Activated gamma-delta T cell treated with anti-CD3 and anti-CD28 coated beads, Interleukin-2, amount 50 U/mL, for 16 hours (primary cell): ENCODE data around the gene AFDN.

Experiments
- DNase-seq: peaks from one replicate; pipeline ENCODE4 v3.0.0-alpha.2; 2020; ENCODE audit warnings: low read depth

Gene AFDN

DNA sequence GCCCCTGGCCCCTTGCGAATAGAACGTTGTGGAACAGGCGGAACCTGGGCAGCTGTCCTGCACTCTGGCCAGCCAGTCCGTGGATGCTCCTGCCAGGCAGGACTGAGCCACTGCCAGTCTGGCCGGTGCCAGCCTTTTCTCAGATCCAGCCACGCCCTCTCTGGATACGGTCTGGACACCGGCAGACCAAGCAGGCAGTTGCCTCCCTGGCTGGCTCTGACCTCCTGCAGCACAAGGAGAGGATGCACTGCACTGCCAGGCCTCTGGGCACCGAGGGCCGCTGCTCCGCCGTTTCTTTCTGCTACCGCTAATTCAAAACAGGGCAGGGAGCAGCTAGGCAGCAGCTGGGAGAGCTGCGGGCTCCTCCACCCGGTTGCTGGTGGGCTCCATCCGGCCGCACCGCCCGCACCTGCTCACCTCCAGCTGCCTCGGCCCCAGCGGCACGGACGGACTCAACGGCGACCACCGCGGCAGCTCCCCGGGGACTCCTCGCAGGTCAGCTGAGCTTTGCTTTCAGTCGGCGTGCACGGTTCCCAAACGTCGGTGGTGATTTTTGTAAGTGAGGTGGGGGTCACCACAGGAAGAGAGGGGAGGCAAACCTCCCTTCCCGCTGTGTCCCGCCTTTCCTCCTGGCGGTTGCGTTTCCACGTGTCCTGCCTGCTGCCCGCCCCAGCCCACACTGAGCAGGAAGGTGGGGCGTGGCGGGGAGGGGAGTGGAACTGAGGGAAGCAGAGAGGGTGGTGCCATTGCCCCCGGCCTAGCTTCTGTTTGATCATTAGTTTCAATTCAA is 30.3 kb upstream of the AFDN start:
- no peak for DNase-seq

DNA sequence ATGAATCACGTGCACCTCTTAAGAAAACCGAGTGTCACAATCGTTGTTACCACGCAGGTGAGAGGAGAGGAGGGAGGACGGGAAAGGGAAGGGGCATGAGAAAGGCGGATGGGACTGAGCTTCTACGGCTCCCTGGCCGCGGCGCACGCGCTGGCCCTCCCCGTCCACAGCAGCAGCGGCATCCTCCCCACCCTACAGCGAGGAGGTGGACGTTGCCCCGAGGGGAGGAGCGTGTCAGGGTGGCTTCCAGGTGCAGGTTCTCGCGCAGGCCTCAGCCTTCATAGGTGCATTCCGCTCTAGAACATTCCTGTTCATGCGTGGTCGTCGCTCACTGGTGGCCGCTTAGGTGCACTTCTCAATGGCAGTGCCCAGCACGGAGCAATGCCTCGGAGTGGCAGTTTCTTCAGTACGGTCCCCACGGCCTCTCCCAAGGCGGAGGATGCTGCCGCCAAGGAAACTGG is 29.7 kb upstream of the AFDN start:
- no peak for DNase-seq

DNA sequence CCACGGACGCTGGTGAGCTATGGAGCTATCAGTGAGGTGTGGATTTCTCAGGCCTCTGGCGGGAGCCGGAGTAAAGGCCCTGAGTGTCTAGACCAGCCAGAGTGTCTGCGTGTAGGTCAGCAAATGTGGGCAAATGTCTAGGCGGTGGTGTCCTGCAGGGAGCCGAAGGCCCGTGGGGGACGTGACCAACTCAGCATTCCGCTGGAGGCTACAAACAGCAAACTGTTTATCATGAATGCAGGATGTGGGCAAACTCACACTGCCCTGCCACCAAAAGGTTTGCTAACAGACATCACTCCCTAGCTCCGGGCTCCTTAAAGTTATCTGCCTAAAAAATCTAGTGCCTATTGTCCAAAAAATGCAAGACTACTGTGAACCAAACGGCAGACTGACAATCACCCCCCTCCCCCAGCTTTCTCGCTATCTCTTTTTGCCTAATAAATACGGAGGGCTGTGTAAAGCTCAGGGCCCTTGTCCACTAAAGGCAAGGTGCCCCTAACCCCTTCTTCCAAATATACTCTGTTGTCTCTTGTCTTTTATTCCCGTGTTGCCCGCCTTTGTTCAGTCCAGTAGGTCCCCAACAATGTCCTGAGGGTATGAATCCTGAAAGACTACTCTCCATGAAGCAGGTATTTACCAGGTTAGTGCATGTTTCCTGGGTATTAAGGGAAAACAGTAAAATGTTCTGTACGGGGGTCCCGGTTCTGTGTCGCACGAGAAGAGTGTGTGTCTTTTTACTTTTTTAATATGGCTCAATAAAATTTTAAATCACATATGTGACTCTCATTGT is 29.0 kb upstream of the AFDN start:
- no peak for DNase-seq

DNA sequence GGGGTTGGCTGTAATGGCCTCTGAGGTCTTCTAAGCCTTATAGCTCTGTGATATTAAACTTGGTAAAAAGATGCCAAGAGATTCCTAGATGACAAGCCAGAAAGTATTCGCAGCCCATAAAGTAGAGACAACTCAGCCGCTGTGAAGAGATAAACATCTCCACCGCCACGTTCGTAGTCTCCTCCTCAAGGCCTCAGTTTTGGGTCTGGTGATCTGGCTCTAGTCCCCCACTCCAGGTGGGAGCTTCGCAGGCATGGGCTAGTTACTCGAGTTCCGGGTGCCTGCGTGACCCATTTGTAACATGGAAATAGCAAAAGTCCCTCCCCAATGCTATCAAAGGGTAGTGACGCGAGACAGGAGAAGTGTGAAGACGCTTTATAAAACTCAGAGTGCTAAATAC is 28.3 kb upstream of the AFDN start:
- DNase-seq = no peak

DNA sequence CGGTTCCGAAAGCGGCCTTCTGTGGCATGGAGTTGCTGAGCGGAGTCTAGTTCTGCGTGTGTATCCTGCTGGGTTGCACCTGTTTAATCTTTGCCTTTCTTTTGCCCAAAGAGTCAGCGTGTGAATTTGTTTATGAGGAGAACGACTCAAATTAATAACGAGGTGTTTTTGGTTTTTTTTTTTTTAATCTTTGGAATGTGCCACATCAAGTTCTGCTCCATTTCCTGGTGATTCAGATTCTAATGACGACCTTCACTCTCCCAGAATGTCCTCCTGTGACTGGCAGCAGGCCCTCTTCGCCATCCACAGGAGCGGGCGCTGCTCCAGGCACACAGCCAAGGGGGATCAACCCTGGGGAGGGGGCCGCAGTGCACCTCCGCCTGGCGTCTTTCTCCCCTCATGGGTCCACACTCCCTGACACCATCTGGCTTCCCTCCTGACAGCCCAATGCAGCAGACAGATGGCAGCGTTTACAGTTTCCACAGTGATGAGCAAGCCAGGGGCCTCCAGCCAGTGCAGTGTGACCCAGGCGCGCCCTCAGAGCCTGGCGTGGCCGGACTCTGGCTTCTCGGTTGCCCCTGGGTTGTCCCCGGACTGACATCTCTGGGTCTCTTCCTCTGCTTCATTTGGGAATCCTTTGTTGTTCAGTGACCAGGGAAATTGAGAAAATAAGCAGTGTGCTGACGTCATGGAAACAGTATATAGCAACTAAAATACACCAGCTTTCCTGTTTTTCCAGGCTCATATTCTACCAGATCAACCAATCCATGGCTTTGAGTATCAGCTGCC is 27.5 kb upstream of the AFDN start:
- no peak for DNase-seq

DNA sequence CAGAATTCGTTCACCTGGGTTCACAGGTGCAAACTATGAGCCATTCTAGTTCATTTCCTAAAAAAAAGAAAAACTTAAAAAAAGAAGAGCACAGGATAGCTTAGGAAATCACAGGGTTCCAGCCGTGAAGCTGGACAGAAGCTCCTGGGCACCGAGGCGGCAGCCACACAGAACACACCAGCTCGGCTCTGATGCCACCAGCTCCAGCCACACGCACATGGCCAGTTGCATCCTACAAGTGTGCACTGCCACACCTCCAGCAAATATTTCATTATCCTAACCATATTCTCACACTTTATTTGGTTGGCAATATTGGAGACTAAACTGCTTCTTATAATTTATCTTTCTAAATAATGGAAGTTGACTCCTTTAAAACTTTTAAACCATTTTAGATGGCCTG is 26.2 kb upstream of the AFDN start:
- no peak for DNase-seq

DNA sequence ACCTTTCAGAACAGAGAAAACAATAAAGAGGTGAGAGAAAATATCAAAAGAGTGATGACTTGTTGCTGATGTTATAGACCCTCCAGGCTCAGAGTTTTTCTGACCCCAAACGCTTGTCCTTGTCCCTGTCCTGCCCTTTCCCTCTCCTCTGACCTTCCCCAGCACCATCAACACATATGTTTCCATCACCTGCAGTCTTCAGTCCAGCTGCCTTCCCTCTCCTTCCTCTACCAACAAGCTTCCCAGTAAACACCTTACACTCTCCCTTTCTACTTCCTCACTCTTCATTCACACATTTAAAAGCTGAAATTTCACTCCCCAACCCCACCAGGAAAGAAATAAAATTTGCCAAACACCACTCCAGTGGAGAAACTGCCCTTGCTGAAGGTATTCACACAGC is 25.4 kb upstream of the AFDN start:
- DNase-seq = no peak

DNA sequence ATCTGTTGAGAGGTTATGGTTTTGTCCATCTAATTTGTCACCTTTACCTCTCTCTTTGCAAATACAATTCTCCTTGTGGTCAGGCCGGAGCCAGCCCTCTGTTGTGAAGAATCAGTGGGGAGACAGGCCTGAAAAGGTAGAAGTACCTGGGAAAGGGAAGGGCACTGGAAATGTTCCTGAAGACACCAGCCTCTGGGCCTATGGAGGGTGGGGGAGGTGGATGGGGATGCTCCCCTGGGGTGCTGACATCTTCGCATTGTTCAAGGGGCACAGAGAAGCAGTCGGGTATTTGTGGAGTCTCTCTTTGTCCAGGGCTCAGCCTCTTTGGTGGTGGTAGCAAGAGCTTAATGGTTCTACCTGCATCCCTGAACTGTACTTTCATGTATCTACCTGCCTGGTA is 24.4 kb upstream of the AFDN start:
- DNase-seq = no peak

DNA sequence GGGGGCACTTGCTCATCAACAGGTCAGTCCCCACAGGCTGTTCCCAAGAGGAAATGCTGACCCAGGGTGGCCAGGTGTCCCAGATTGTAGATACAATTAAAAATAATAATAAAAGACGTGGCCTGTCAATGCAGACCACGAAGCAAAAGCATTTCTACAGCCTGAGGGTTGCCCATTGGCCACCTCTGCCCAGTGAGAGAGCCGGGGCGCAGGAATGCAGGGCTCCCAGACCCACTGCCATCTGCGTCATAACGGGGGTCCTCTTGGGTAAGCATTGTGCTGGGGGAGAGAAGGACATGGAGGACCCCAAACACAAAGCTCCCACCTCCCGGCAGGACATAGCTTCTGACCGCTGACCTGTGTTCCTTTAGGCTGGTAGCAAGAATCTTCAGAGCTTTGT is 22.9 kb upstream of the AFDN start:
- no peak for DNase-seq

DNA sequence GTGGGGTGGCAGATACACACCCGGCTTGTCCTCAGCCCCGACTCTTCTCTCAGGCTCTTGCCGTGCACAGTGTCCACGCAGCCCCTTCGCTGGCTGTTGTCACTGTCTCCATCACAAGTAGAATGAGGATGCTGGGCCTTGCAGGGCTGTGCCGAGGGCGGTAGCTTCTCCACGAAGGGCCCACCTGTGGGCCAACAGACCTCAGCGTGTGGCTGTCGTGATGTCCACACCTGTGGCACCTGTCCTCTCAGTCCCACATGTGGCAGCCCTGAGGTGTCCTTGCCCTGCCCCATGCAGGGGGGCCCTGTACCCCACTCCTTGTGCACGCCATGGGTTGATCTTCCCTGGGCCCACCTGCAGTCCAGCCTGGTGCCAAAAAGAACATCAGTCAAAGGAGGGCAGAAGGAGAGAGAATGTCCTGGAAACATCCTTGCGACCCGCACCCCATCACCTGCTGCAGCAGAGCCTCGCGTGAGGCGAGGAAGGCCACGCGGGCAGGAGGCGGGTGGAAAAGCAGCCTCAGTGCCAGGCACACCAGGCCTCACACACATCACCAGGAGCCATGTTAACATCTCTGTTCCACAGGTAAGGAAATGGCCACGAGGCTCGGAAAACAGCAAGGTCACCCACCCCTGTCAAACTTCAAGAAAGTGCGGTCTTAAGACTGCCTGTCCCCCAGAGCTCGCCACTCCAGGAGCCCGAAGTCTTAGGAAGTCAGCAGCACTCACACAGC is 22.3 kb upstream of the AFDN start:
- DNase-seq = no peak

DNA sequence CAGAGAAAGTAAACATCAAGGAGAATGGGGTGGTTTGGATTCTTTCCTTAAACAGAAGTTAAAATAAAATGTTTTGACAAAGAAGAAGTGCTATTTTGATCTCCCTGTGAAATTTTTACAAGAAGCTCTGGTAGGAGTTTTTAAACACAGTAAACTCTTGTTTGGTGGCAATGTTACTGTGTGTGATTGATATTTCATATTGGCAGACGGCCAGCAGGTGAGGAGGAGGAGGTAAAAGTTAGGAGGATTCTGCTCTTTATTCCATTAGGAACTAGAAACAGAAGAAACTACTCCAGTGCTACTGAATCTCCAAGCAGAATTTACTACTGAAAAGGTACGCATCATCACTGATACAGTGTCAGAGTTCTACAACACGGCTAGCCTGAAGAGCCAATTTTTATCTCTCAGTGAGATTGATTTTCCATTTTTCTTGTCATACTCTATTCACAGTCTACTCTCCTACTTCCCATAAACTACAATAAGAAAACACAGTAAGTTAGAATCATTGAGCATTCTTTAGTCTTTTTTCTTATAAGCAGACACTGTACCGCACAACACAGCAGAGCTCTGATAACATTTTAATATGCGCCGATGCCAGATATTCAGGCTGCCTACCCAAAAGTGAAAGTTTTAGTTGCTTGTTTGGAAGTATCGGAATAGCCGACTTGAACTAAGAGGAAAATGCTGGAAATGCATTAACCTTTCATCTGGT is 21.2 kb upstream of the AFDN start:
- no peak for DNase-seq

DNA sequence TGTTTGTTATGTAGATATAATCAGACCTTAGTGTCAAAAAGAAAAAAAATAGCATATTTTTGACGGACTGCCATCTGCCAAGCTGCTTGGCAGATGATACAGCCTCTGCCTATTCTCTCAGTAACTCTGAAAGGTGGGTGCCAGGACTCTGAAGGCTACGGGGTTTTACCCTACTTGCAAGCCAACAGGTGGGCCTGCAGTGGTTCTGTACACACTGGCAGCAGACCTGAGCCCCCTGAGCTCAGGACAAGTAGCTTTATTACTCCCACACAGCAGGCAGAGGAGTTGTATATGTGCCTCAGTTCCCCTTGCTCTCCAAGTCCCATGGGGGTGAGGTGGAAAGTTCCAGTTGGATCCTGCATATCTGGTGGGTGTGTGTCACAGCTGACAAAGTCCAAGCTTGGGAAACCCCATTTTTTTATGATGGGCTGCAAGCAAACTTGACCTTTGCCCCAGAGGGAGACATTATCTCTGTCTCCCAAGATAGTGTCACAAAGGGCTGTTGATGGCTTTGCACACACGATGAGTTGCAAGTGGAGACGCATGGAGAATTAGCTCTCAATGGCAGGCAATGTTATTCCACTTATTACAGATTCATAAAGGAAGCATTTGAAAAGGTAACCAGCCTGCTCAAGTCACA is 20.5 kb upstream of the AFDN start:
- DNase-seq = no peak

DNA sequence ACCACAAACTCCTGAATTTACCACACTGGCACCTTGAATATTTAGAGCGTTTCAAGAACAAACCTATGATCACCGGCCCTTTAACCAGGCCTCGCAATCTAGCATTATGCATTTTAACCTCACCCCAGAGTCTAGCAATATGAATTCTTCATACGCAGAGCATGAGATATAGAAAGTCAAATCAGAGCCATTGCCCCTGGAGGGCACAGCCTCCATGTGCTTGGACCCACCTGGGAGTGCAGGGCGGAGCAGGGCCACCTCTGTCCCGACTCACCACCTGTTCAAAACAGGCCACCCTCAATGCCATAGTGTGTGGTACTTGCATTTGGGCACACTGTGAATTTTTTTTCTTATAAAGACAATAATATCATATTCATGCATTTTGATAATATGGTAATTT is 19.5 kb upstream of the AFDN start:
- DNase-seq = no peak

DNA sequence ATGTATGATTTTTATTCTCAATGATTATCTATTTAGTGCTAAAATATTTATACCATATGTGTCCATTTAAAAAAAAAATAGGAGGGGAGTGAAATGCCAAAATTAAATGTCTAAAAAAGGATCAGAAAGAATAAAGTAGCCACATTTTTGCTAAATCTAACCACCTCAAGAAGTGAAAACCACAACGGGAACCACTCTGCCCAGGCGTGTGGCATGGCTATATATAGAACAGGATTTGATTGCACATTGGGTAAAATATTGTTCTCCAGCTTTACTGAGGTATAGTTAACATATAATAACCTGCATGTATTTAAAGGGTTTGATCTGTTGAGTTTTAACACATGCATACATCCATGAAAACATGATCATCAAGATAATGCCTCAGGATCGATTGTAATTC is 19.0 kb upstream of the AFDN start:
- DNase-seq = no peak

DNA sequence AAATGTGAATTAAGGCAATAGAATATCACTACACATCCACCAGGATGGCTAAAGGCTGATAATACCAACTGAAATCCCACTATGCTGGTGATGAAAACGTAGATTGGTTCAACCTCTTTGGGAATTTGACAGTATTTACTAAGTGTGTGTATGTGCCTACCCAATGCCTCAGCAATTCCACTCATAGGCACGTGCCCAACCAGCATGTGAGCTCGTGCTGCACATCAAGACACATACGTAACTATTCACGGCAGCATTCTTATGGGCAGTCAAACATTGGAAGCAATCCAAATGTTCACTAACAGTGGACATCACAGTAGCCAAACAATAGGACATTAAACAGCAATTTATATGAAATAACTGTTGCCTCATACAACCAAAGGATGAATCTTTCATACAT is 15.7 kb upstream of the AFDN start:
- DNase-seq = no peak

DNA sequence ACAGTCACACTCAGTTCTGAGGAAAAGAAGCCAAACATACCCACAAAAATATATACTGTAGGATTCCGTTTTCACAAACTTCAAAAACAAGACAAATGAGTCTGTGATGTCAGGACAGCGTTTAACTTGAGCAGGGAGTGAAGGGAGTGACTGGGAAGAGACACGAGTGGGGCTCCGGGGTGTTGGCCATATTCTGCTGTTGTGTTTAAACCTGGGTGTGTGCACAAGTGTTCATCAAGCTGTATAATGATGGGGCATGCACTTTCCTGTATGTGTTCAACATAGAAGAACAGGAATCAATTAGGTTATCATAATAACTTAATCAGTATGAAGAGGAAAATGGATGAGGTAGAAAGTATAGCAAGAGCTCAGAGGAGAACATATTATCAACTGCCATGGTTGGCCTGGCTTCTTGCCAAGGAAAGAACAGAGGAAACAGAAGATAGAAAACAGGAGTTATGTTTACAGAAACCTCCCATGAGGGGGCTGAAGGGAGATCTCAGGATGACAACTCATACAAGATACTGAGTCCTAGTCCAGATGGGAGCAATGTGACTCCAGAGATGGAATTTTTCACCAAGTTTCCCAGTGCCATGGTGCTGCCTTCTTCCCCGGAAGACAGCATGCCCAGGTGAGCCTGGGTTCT is 15.1 kb upstream of the AFDN start:
- no peak for DNase-seq

DNA sequence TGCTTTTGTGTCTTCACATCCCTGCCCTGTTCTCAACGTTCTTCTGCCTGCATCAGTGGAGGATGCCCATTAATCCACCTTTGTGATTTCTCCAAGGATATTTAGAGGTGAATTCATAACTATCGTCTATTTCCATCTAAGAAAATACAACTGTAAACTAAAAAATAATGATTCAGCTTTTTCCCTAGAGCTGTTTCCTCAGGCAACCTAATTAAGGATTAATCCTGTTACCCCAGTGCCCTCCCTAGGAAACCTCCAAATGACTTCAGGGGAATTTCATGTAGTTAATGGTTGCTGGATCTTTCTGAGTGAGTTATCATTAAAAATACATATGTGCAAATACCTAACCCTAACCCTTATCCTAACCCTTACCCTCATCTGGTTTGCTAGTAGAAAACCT is 14.6 kb upstream of the AFDN start:
- no peak for DNase-seq

DNA sequence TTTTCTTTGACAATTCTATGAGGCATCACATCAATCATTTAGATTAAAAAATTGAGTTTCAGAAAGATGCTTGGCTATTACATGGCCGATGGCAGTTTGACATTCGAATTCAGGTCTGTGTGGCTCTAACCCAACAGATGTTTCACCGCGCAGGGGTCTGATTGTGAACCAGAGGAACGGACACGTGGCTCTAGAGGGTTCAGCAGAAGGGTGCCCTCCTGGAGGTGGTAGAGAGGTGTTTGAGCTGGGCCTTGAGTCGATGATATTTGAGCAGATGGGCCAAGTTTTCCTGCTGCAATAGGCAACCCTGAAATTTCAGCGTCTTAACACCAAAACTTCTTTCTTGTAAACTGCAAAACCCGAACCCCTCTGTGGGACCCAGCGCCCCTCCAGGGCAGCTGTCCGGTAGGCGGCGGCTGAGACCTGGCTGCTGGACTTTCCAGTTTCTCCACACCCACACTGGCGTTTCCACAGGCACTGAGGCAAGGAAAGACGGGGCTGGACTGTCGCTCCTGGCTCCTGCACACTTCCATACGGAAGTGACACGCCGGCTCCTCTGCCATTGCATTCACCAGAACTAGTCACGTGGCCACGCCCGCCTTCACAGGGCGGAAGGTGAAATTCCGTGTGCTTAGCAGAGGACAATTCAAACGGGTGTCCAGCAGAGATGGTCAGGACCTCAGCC is 11.3 kb upstream of the AFDN start:
- DNase-seq = no peak

DNA sequence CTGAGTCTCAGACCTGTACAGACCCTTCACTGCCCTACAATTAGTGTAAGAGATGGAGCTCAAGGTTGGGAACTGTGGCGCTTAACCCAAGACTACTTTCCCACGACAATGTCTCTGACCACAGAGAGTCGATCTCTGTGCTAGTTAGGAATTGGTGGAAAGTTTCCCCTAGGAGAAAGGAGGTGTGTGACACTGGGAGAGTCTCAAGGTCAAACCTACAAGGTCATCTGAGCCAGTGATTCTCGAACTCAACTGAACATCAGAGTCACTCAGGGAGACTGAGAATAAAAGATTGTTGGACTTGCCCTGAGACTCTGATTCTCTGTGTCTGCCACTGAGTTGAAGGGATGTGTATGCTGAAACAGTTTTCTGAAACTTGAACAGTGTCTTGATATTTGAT is 9.7 kb upstream of the AFDN start:
- DNase-seq = no peak

DNA sequence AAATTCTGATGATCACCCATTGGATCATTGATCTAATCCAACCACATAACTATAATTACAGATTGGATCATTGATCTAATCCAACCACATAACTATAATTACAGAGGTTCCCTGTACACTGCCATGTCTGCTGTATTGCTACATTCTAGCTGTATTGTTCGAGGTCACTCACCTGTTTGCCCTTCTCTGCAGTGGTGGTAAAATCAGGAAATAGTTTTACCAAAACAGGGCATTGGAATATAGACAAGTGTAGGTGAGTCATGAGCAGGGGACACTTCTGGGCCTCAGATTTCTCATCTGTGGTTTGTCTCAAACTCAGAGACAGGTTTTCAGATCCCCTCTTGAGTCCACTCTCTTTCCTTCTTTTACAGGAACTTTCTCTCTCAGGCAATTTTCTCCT is 9.0 kb upstream of the AFDN start:
- no peak for DNase-seq
